Esophagus squamous epithelium (tissue), 5 donors: ENCODE results near the gene ECT2. TPM values are rescaled to one million over a fixed set of nuclear protein-coding genes. Genes with fewer than 3 reads are reported as not detected.
"Not testable (repeated sequence)": the region's sequence is repeated elsewhere in the genome, so short reads cannot be mapped to it uniquely, and the experiment has no call there.

ENCODE experiments used
- DNase-seq: peaks from one replicate; lab custom pipeline; 2025; lab: John Stamatoyannopoulos, UW
- H3K27ac ChIP-seq, 4 donors: fragments of 200-600 bp; sonication (generic); one replicate each; pipeline ENCODE4 v1.5.1; 2016 to 2019; ENCODE audit warnings: mild to moderate bottlenecking in 1 of 4
- H3K27me3 ChIP-seq, 4 donors: fragments of 200-600 bp; sonication (generic); 1 replicate in 3 of 4; 2 replicates in 1 of 4; pipeline versions ENCODE4 v1.5.1 to v1.6.0; 2017 to 2021; ENCODE audit warnings: antibody characterized with exemption in 1 of 4
- H3K36me3 ChIP-seq, 3 donors: fragments of 200-600 bp; sonication (generic); one replicate each; pipeline ENCODE4 v1.5.1; 2016 to 2019
- H3K4me1 ChIP-seq, 3 donors: fragments of 200-600 bp; sonication (generic); one replicate each; pipeline ENCODE4 v1.5.1; 2017 to 2019
- H3K4me3 ChIP-seq, 4 donors: fragments of 200-600 bp; sonication (generic); 1 replicate in 3 of 4; 2 replicates in 1 of 4; pipeline ENCODE4 v1.5.1; 2016 to 2019; ENCODE audit warnings: mild to moderate bottlenecking in 2 of 4, moderate library complexity in 1 of 4
- H3K9me3 ChIP-seq, 3 donors: fragments of 200-600 bp; sonication (generic); one replicate each; pipeline ENCODE4 v1.5.1; 2016 to 2019
- POLR2A ChIP-seq, 4 donors: fragments of 450-650 bp; IDR thresholded peaks; one replicate each; pipeline ENCODE4 v1.6.1; 2017; ENCODE audit warnings: antibody characterized with exemption in 4 of 4, mild to moderate bottlenecking in 4 of 4, moderate library complexity in 3 of 4
- WGBS, 2 donors: methylation state at CpG; one replicate each; pipeline ENCODE4 v1.1.5; 2018; 5-methylcytosine and 5-hydroxymethylcytosine counted together
- intact Hi-C: fragments of 100-400 bp; cut with DNase I; formaldehyde crosslinking; loops from one replicate; pipeline ENCODE4 v1.15.0; 2022
- total RNA-seq, 4 donors: library from RNA; depleted of rRNA; stranded (reverse); fragments of >200 nt; gene quantifications; one replicate each; pipeline ENCODE4 v1.1.0, GENCODE V29; 2016
- TF ChIP-seq, protein P1 (sequence below), 6 experiments: fragments of 450-650 bp in 4 of 6; fragments of 200-600 bp in 2 of 6; sonication (generic) in 2 of 6; IDR thresholded peaks; one replicate each; pipeline ENCODE4 v1.5.1; 2016 to 2019; ENCODE audit warnings: antibody characterized with exemption in 6 of 6, mild to moderate bottlenecking in 4 of 6, moderate library complexity in 4 of 6
- donor health status: DM: yes; HTN: yes; CAD: no.

Gene ECT2
- total RNA-seq, 4 donors from 2014 or later, result 7.7 to 30.5 (median 17.7) TPM

GRCh38 chr3:172716476-172716875, 34.0 kb upstream of the ECT2 start:
- H3K27me3 ChIP-seq, result no peaks in the 10 kb centered on the region
- H3K4me1 ChIP-seq, result peaks cover 0 to 6% (median 3%) of the 10 kb centered on the region in 3 donors
- intact Hi-C loops, result no loop called here
- no peak for DNase-seq
- H3K9me3 ChIP-seq, result no peaks in the 10 kb centered on the region
- no peak overlapping the region for H3K4me3 ChIP-seq
- 54 to 56% methylated on average over 5 of the region's 5 CpGs for WGBS, 2 donors
- no peak overlapping the region for H3K27ac ChIP-seq
- TF ChIP-seq POLR2A (IDR thresholded peaks at IDR 0.05), result no peak
- TF ChIP-seq, protein P1, sequence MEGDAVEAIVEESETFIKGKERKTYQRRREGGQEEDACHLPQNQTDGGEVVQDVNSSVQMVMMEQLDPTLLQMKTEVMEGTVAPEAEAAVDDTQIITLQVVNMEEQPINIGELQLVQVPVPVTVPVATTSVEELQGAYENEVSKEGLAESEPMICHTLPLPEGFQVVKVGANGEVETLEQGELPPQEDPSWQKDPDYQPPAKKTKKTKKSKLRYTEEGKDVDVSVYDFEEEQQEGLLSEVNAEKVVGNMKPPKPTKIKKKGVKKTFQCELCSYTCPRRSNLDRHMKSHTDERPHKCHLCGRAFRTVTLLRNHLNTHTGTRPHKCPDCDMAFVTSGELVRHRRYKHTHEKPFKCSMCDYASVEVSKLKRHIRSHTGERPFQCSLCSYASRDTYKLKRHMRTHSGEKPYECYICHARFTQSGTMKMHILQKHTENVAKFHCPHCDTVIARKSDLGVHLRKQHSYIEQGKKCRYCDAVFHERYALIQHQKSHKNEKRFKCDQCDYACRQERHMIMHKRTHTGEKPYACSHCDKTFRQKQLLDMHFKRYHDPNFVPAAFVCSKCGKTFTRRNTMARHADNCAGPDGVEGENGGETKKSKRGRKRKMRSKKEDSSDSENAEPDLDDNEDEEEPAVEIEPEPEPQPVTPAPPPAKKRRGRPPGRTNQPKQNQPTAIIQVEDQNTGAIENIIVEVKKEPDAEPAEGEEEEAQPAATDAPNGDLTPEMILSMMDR (IDR thresholded peaks at IDR 0.05), result no peak
- H3K36me3 ChIP-seq, result no peaks in the 10 kb centered on the region

DNA sequence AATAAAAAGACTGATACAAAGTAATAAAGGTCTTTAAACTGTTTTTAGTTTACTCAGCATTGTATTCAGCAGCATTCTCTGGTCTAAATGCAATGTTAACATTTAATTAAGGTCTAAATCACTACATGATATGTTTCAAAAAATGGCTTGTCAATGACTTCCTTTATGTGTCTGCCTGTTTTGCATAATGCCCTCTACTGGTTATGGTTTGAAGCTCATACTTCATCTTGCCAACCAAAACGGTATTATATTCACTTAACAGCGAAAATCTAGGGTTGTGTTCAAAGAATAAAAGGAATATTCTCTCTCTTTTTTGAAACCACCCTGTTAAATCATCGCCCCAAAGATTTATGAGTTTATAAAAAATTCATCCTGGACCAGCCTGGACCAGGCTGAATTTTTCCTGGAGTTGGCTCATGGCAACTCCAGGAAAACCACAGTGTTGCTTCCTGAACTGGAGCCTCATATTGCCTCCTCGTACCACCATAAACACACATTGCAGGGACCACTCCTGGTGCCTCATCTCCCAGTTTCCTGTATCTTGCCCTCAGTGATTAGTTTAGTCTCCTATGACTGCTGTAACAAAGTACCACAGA, 32.9 kb upstream of the ECT2 start:
- no peak overlapping the region for H3K27ac ChIP-seq
- H3K27me3 ChIP-seq, result no peaks in the 10 kb centered on the region
- H3K36me3 ChIP-seq, result no peaks in the 10 kb centered on the region
- 66 to 72% methylated on average over 3 to 4 of the region's 4 CpGs for WGBS, 2 donors
- intact Hi-C loops, result no loop called here
- TF ChIP-seq, protein P1 (IDR thresholded peaks at IDR 0.05), result peak in 3 of 6 experiments; percentile 15 to 41 (median 27)
- TF ChIP-seq POLR2A (IDR thresholded peaks at IDR 0.05), result no peak
- H3K4me1 ChIP-seq, result peaks cover 0 to 6% (median 0%) of the 10 kb centered on the region in 3 donors
- DNase-seq, result no peak
- no peak overlapping the region for H3K4me3 ChIP-seq
- no peaks in the 10 kb centered on the region for H3K9me3 ChIP-seq

DNA sequence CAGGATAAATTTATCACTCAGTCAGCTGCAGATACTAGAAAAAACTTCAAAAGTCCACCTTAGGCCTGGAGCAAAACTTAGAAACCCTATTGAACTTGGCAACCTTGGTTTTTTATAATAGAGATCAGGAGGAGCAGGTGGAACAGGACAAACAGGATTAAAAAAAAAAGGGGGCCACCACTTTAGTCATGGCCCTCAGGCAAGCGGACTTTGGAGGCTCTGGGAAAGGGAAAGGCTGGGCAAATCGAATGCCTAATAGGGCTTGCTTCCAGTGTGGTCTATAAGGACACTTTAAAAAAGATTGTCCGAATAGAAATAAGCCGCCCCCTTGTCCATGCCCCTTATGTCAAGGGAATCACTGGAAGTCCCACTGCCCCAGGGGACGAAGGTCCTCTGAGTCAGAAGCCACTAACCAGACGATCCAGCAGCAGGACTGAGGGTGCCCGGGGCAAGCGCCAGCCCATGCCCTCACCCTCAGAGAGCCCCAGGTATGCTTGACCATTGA, 27.9 kb upstream of the ECT2 start:
- H3K27me3 ChIP-seq, H3K4me3 ChIP-seq, H3K4me1 ChIP-seq, DNase-seq, H3K9me3 ChIP-seq, H3K27ac ChIP-seq, H3K36me3 ChIP-seq, intact Hi-C loops: not testable (repeated sequence)
- 77 to 87% methylated on average over 4 to 5 of the region's 8 CpGs for WGBS, 2 donors

DNA sequence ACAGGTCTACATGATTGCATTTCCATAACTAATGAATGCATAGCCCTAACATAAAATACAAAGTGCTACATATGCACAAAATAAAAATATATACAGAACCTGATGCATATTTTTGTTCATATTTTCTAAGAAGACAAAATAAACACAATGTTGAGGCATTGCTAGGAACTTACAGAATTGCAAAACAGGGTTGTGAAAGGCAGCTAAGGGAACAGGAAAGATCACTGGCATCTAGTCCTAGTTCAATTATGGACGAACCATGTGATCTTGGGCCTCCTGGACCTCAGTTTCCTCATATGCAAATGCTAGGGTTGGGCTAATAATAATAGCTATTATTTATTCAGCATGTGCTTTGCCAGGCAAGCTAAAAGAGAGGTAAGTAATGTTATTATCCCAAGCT, 24.1 kb upstream of the ECT2 start:
- Histone ChIP-seq H3K36me3 (no peaks in the 10 kb centered on the region), H3K4me1 (peaks cover 0 to 5% (median 0%) of the 10 kb centered on the region in 3 donors), H3K27ac (no peak overlapping the region), H3K4me3 (no peak overlapping the region), H3K9me3 (peaks cover 0 to 5% (median 0%) of the 10 kb centered on the region in 3 donors), H3K27me3 (no peaks in the 10 kb centered on the region)
- intact Hi-C loops, result no loop called here
- 44 to 76% methylated on average over 1 of the region's 1 CpG for WGBS, 2 donors
- no peak for TF ChIP-seq POLR2A (IDR thresholded peaks at IDR 0.05)
- TF ChIP-seq, protein P1 (IDR thresholded peaks at IDR 0.05), result no peak
- DNase-seq, result no peak

GRCh38 chr3:172735014-172735413, 15.5 kb upstream of the ECT2 start:
- H3K4me1 ChIP-seq, result no peaks in the 10 kb centered on the region
- no peaks in the 10 kb centered on the region for H3K27me3 ChIP-seq
- H3K36me3 ChIP-seq, result no peaks in the 10 kb centered on the region
- no peak overlapping the region for H3K4me3 ChIP-seq
- no peak for TF ChIP-seq POLR2A (IDR thresholded peaks at IDR 0.05)
- TF ChIP-seq, protein P1 (IDR thresholded peaks at IDR 0.05), result no peak
- no peak overlapping the region for H3K27ac ChIP-seq
- intact Hi-C loops, result no loop called here
- H3K9me3 ChIP-seq, result no peaks in the 10 kb centered on the region
- DNase-seq, result no peak
- WGBS, 2 donors, result 87% methylated on average over 2 of the region's 2 CpGs
